OCI-LY7 (cell line): Measurements from ENCODE around the gene PALLD.
"Not testable (repeated sequence)": the region's sequence is repeated elsewhere in the genome, so short reads cannot be mapped to it uniquely, and the experiment has no call there.

Experiments
- EZH2phosphoT487 ChIP-seq: fragments of 200-600 bp; sonication (generic); IDR thresholded peaks from 2 replicates; pipeline ENCODE4 v1.6.1; 2018; ENCODE audit warnings: low read depth, borderline replicate concordance, mild to moderate bottlenecking, mixed run types, antibody characterized with exemption, low read length, moderate library complexity, mixed read lengths
- TF ChIP-seq, protein P1 (sequence below): fragments of 200-600 bp; sonication (generic); conservative IDR thresholded peaks from 2 replicates; pipeline ENCODE4 v1.5.1; 2014; ENCODE audit warnings: mild to moderate bottlenecking, antibody characterized with exemption, low read length, moderate library complexity, mixed read lengths

DNA sequence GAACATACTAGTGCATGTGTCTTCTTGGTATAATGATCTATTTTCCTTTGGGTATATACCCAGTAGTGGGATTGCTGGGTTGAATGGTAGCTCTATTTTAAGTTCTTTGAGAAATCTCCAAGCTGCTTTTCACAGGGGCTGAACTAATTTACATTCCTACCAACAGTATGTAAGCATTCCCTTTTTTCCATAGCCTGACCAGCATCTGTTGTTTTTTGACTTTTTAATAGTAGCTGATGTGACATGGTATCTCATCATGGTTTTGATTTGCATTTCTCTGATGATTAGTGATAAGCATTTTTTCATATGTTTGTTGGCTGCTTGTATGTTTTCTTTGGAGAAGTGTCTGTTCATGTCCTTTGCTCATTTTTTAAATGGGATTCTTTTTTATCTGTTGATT is 230.3 kb downstream of the PALLD start:
- TF ChIP-seq, protein P1, sequence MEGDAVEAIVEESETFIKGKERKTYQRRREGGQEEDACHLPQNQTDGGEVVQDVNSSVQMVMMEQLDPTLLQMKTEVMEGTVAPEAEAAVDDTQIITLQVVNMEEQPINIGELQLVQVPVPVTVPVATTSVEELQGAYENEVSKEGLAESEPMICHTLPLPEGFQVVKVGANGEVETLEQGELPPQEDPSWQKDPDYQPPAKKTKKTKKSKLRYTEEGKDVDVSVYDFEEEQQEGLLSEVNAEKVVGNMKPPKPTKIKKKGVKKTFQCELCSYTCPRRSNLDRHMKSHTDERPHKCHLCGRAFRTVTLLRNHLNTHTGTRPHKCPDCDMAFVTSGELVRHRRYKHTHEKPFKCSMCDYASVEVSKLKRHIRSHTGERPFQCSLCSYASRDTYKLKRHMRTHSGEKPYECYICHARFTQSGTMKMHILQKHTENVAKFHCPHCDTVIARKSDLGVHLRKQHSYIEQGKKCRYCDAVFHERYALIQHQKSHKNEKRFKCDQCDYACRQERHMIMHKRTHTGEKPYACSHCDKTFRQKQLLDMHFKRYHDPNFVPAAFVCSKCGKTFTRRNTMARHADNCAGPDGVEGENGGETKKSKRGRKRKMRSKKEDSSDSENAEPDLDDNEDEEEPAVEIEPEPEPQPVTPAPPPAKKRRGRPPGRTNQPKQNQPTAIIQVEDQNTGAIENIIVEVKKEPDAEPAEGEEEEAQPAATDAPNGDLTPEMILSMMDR: not testable (repeated sequence)
- TF ChIP-seq EZH2phosphoT487: not testable (repeated sequence)
